Measurements from ENCODE around the gene AFF2. TPM values are rescaled to one million over a fixed set of nuclear protein-coding genes. Genes with fewer than 3 reads are reported as not detected.

Gene AFF2
- total RNA-seq, 2 donors from 2014 or later = 7.4 to 16.6 TPM

- ATAC-seq (ENCODE audit: insufficient number of reproducible peaks, low FRiP score, low read depth) = no peak
- no peak for TF ChIP-seq CTCF (IDR thresholded peaks at IDR 0.05)
Observed at GRCh38 chrX:149010853-149011224, 510.4 kb downstream of the AFF2 start.

GRCh38 chrX:149013081-149013480, 512.7 kb downstream of the AFF2 start:
- Histone ChIP-seq H3K27ac (no peak overlapping the region), H3K4me1 (ENCODE audit: control insufficient read depth in 1 of 2, low read depth in 2 of 2) (no peaks in the 10 kb centered on the region), H3K27me3 (replicated peaks; ENCODE audit: insufficient read depth) (no peaks in the 10 kb centered on the region), H3K36me3 (no peaks in the 10 kb centered on the region), H3K4me3 (no peak overlapping the region), H3K9me3 (no peaks in the 10 kb centered on the region)
- TF ChIP-seq CTCF (IDR thresholded peaks at IDR 0.05) = no peak
- ATAC-seq (ENCODE audit: insufficient number of reproducible peaks, low FRiP score, low read depth) (no peak), DNase-seq (ENCODE audit: low spot score) (no peak)

More at GRCh38 chrX:149010853-149011224, 510.4 kb downstream of the AFF2 start:
- H3K4me1 ChIP-seq (ENCODE audit: control insufficient read depth in 1 of 2, low read depth in 2 of 2) = no peaks in the 10 kb centered on the region
- no peak overlapping the region for H3K4me3 ChIP-seq
- no peaks in the 10 kb centered on the region for H3K9me3 ChIP-seq
- no peak overlapping the region for H3K27ac ChIP-seq
- no peaks in the 10 kb centered on the region for H3K36me3 ChIP-seq
- H3K27me3 ChIP-seq (replicated peaks; ENCODE audit: insufficient read depth) = no peaks in the 10 kb centered on the region
- DNase-seq (ENCODE audit: low spot score) = no peak

- TF ChIP-seq CTCF (IDR thresholded peaks at IDR 0.05) = no peak
- no peak overlapping the region for H3K27ac ChIP-seq
- no peaks in the 10 kb centered on the region for H3K36me3 ChIP-seq
- no peak for ATAC-seq (ENCODE audit: insufficient number of reproducible peaks, low FRiP score, low read depth)
- H3K27me3 ChIP-seq (replicated peaks; ENCODE audit: insufficient read depth) = no peaks in the 10 kb centered on the region
- H3K4me1 ChIP-seq (ENCODE audit: control insufficient read depth in 1 of 2, low read depth in 2 of 2) = no peaks in the 10 kb centered on the region
- H3K9me3 ChIP-seq = no peaks in the 10 kb centered on the region
- DNase-seq (ENCODE audit: low spot score) = no peak
- no peak overlapping the region for H3K4me3 ChIP-seq
Observed at GRCh38 chrX:149021159-149021558, 520.7 kb downstream of the AFF2 start.

- no peak overlapping the region for H3K4me3 ChIP-seq
Observed at GRCh38 chrX:149022485-149022884, 522.1 kb downstream of the AFF2 start.

GRCh38 chrX:149032449-149032848, 532.0 kb downstream of the AFF2 start:
- no peak for TF ChIP-seq CTCF (IDR thresholded peaks at IDR 0.05)
- no peak overlapping the region for H3K4me3 ChIP-seq
- no peak for ATAC-seq (ENCODE audit: insufficient number of reproducible peaks, low FRiP score, low read depth)
- no peaks in the 10 kb centered on the region for H3K4me1 ChIP-seq (ENCODE audit: control insufficient read depth in 1 of 2, low read depth in 2 of 2)
- no peaks in the 10 kb centered on the region for H3K36me3 ChIP-seq
- H3K27me3 ChIP-seq (replicated peaks; ENCODE audit: insufficient read depth) = no peaks in the 10 kb centered on the region
- H3K27ac ChIP-seq = no peak overlapping the region
- no peak for DNase-seq (ENCODE audit: low spot score)
- H3K9me3 ChIP-seq = no peaks in the 10 kb centered on the region

More at GRCh38 chrX:149022485-149022884, 522.1 kb downstream of the AFF2 start:
- H3K27ac ChIP-seq = no peak overlapping the region
- H3K9me3 ChIP-seq = no peaks in the 10 kb centered on the region
- H3K36me3 ChIP-seq = no peaks in the 10 kb centered on the region
- no peaks in the 10 kb centered on the region for H3K27me3 ChIP-seq (replicated peaks; ENCODE audit: insufficient read depth)
- TF ChIP-seq CTCF (IDR thresholded peaks at IDR 0.05) = no peak
- DNase-seq (ENCODE audit: low spot score) (no peak), ATAC-seq (ENCODE audit: insufficient number of reproducible peaks, low FRiP score, low read depth) (no peak)
- H3K4me1 ChIP-seq (ENCODE audit: control insufficient read depth in 1 of 2, low read depth in 2 of 2) = no peaks in the 10 kb centered on the region

Data from thoracic aorta (tissue), 2 donors.